ENCODE measurements around the gene GTPBP2.

Gene GTPBP2

GRCh38 chr6:43575772-43576551, 53.1 kb downstream of the GTPBP2 start, which contains the start of the genes POLH and XPO5:
POLH (plus strand) TSS chr6:43576185; CDS start chr6:43582320, 6,135 bp downstream.
XPO5 (minus strand) TSS chr6:43576038; CDS start chr6:43575864, 174 bp downstream.
- peak; percentile 76 for DNase-seq

GRCh38 chr6:43575105-43575771, 53.8 kb downstream of the GTPBP2 start:
- no peak for DNase-seq

- DNase-seq, result no peak
Measured at GRCh38 chr6:43572015-43572414, 57.0 kb downstream of the GTPBP2 start.

- no peak for DNase-seq
Measured at GRCh38 chr6:43570876-43571441, 58.1 kb downstream of the GTPBP2 start.
